GM21619 (cell line): ENCODE results near the gene SCUBE1.

Experiments used
- ATAC-seq: cut with Tn5 transposase; IDR thresholded peaks from one replicate; pipeline ENCODE4 v1.9.1; 2021; ENCODE audit not compliant: unreplicated experiment

SCUBE1 gene

DNA sequence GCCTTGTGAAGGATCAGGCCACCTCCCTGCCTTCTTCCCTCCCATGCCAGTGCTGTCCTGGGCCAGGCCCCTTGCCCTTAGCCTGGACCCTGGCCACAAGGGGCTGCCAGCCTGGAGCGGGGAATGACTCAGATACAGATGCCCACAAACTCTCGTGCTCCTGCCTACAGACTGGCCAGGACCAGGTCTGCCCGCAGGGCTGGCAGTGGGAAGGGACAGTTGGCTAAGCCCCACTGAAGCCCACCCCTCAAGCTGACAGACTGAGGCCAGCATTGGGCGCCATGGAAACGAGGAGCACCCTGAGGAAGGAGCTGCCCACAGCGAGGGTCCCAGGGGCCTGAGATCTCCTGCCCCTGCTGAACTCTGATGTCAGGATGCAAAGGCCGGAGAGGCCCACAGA lies 14.1 kb downstream of the SCUBE1 start:
- ATAC-seq = no peak

DNA sequence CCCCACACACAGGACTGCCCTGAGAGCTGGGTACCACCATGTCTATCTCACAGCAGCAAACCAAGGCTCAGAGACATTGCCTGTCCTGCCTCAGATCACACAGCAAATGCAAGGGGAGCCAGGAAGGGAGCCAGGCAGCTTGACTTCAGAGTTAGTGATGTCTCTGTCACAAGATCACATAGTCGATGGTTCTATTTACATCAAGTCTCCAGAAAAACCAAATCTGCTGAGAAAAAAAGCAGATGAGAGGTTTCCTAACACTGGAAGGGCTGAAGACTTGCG lies 16.1 kb downstream of the SCUBE1 start:
- no peak for ATAC-seq

DNA sequence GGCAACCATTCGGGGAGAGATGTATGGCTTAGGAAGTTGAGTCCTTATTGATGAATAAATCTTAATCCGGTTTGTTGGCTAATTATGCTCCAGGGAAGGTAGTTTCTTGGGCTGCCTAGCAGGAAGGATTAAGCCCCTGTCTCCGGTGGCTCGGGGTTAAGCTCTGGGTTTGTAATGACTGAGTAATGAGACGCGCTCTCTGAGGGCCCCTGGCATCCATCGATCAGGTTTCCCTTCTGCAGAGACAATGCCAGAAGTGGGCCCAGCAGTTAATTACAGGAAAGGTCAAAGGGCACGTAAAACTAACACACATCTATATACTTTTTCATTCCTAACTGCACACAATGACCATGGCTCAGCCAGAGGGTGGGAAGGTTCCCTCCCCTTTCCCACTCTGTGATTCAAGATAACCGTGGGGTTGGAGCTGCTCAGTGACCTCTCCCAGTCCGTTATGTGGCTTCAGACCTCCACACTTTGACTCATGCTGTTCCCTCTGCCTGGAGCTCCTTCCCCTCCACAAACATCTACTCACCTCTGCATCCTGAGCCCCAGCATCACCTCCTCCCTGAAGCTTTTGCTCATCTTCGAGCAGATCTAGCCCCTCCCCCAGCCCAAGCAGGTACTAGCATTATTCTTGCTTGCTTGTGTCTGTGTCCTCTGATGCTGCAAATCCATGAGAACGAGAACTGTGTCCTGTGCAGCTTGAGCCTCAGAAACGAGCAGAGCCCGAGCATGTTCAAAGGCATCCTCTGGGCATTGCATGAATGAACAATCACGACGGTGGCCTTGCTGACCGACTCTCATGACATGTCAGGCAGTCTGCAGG lies 16.6 kb downstream of the SCUBE1 start:
- no peak for ATAC-seq

DNA sequence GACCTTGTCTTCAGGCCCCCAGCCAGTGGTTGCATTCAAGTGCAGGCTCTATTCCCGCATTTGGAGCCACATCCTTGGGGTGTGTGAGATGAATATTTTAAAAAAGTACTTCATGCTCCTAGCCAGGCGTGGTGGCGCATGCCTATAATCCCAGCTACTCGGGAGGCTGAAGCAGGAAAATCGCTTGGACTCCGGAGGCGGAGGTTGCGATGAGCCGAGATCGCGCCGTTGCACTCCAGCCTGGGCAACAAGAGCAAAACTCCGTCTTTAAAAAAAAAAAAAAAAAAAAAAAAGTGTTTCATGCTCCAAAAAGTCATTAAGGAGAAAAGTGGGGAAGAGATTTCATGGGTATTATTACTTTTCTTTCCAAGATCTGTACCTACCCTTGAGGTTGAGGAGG lies 18.0 kb downstream of the SCUBE1 start:
- ATAC-seq = no peak

GRCh38 chr22:43320943-43321900 lies 21.9 kb downstream of the SCUBE1 start:
- no peak for ATAC-seq

- ATAC-seq = no peak
Observed at GRCh38 chr22:43319661-43320486, 23.3 kb downstream of the SCUBE1 start.

GRCh38 chr22:43317239-43317638 lies 25.9 kb downstream of the SCUBE1 start:
- no peak for ATAC-seq

DNA sequence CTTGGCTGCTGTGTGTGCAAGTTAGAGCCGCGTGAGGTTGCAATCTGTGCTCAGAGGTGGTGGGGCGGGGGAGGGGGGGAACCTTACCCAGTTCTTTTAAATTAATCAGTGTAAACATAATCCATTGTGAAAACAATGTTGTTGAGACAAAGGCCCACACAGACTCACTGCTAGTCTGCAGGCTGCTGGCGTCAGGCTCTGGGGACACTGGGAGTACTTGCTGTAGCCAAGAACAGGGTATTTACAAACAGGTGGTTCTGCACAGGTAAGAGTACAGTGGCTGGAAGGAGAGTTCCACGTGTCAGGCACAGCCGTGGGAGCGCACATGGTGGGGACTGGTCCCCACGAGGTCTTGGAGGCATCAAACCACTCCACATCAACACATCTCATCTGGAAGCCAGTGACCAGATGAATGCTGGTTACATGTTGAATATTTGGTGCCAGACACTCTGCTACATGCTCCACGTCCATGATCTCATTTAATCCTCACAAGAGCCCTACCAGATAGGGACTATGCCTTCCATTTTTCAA lies 27.4 kb downstream of the SCUBE1 start:
- ATAC-seq = no peak

DNA sequence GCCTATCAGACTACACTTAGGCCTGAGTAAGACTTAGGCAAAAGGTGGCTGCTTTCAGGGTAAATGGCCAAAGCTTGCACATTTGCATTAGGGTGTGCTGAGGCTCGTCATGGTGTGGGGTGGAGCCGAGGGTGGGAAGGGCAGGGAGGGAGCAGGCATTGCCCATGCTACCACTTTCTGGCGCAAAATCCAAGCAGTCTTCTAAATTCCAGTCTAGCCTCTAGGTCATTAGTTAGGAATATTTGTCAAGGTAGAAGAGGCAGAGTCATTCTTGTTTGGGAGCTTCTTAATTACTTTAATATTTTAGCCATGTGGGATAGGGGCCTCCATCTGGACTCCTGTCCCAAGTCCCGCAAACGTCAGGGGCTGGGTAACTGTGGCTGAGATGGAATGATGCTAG lies 28.6 kb downstream of the SCUBE1 start:
- ATAC-seq = no peak

GRCh38 chr22:43313890-43314474 lies 29.2 kb downstream of the SCUBE1 start:
- no peak for ATAC-seq

DNA sequence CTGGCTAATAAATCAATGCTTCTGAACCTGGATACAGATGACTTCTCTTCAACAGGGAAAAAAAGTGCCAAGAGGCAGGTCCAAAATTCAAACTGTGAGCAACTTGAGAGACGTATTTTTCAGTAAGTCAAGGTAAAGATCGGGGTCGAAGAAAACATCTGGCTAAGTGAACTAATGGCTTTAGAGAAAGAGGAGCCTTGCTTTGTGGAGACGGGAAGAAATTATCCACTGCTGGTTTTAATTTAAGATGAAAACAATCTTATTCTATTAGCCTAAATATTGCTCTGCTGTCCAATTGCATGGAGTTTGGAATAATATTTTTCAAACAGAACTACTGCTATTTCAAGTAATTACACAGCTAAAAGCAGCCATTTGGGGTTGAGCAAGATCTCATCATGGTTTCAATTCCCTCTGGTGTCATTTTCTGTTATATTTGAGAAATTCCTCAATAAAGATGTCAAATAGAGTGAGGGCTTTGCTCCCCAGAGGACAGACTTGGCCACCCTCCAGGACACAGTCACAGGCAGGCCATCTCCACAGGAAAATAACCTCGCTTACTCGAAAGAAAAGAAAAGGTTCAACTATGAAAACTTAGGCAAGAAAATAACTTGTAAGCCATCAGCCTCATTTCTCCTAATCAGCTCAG lies 29.8 kb downstream of the SCUBE1 start:
- no peak for ATAC-seq

GRCh38 chr22:43312608-43313007 lies 30.6 kb downstream of the SCUBE1 start:
- ATAC-seq = no peak

DNA sequence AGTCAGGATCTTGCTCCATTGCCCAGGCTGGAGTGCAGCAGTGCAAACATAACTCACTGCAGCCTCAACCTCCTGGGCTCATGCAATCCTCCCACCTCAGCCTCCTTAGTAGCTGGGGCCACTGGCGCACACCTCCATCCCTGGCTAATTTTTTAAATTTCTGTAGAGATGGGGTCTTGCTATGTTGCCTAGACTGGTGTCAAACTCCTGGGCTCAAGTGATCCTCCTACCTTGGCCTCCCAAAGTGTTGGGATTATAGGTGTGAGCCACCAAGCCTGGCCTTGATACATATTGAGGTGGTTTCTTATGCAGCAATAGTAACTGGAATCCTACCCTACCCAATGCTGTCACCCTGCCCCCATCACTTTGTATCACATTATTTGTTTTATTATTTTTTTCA lies 32.4 kb downstream of the SCUBE1 start:
- no peak for ATAC-seq

DNA sequence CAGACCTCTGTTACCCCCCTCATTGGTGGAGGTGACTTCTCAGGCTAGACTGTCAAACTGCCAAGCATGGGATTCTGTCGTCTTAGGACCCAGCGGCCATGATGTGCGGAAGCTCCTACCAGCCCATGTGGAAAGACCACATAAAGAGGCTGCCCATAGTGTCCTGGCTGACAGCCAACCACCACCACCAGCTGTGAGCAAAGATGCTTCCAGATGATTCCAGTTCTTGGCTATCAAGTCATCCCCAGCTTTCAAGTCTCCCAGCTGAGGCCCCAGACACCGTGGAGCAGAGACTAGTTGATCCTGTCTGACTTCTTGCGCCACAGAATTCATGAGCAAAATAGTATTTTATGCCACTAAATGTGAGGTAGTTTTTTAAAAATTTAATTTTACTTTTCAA lies 32.9 kb downstream of the SCUBE1 start:
- ATAC-seq = no peak

DNA sequence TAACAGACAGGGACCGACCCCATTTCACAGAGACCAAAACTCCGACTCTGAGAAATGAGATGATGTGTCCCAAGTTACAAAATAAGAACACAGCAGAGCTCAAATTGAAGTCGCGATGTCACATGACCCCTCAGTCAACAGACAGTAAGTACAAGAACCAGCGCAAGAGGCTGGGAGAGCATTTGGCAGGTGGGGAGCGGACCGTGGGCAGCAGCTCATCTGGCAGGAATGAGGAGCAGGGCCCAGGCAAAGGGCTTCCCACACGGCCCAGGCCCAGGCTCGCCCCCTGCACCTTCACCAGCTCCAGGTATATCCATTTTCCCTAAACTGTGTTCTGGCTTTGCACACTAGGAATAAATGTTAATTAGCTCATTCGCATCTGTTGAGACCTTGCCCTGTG lies 34.3 kb downstream of the SCUBE1 start:
- ATAC-seq = no peak

- no peak for ATAC-seq
Observed at GRCh38 chr22:43308060-43308830, 34.9 kb downstream of the SCUBE1 start.

- no peak for ATAC-seq
Observed at GRCh38 chr22:43305806-43306205, 37.4 kb downstream of the SCUBE1 start.

- ATAC-seq = no peak
Observed at GRCh38 chr22:43304831-43305590, 38.2 kb downstream of the SCUBE1 start.

GRCh38 chr22:43303751-43304150 lies 39.4 kb downstream of the SCUBE1 start:
- no peak for ATAC-seq
